ENCODE results near the gene YPEL1.

YPEL1 gene

GRCh38 chr22:21762712-21763581, 27.4 kb upstream of the YPEL1 start:
- Histone ChIP-seq H3K36me3 (ENCODE audit: control insufficient read depth in 1 of 2, insufficient read depth in 2 of 2, low read length in 2 of 2) (peaks cover 53 to 82% of the 10 kb centered on the region in 2 donors), H3K27ac (ENCODE audit: low read depth, low read length) (no peak overlapping the region), H3K27me3 (ENCODE audit: control insufficient read depth in 1 of 2, insufficient read depth in 2 of 2, low read length in 2 of 2) (no peaks in the 10 kb centered on the region), H3K4me1 (ENCODE audit: control insufficient read depth in 1 of 2, insufficient read depth in 2 of 2, low read length in 2 of 2) (peaks cover 0 to 4% of the 10 kb centered on the region in 2 donors), H3K9ac (ENCODE audit: low read depth in 1 of 2, low read length in 2 of 2) (peak overlapping the region in 1 of 2 donors; percentile 12), H3K4me3 (ENCODE audit: low read depth in 1 of 2, low read length in 2 of 2) (no peak overlapping the region), H3K9me3 (ENCODE audit: control insufficient read depth in 1 of 2, low read length in 2 of 2) (no peaks in the 10 kb centered on the region)

DNA sequence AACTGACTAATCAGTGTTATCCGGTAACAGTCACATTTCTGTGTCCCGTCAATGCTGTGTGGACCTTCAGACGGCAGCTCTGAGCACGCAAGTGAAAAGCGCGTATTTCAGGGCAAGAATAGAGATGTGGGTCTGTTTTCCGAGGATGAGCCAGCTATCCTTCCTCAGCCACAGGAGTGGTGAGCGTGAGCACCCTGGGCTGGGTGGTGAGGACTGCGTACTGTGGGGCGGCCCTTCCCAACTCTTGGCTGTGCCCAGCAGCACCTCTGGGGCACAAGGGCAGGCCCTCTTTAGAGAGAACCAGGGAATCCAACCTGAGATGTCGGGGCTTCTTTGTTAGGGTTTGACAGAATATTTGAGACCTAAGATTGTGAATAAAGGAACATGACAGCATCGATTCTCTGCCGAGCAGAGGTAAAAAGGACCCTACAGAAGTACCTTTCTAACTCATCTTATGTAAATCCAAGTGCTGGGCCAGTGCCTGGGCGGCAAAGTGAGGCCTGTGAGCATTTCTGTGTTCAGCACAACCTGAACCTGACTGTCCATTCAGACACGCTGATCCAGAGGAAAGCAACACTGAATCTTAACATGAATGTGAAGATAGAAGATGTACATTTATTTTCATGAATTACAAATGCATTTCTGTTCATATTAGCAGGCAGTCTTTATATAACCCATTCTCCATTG, 26.5 kb upstream of the YPEL1 start:
- Histone ChIP-seq H3K9me3 (ENCODE audit: control insufficient read depth in 1 of 2, low read length in 2 of 2) (no peaks in the 10 kb centered on the region), H3K9ac (ENCODE audit: low read depth in 1 of 2, low read length in 2 of 2) (no peak overlapping the region), H3K27me3 (ENCODE audit: control insufficient read depth in 1 of 2, insufficient read depth in 2 of 2, low read length in 2 of 2) (no peaks in the 10 kb centered on the region), H3K27ac (ENCODE audit: low read depth, low read length) (no peak overlapping the region), H3K4me3 (ENCODE audit: low read depth in 1 of 2, low read length in 2 of 2) (no peak overlapping the region), H3K36me3 (ENCODE audit: control insufficient read depth in 1 of 2, insufficient read depth in 2 of 2, low read length in 2 of 2) (peaks cover 53 to 79% of the 10 kb centered on the region in 2 donors), H3K4me1 (ENCODE audit: control insufficient read depth in 1 of 2, insufficient read depth in 2 of 2, low read length in 2 of 2) (peaks cover 0 to 4% of the 10 kb centered on the region in 2 donors)

DNA sequence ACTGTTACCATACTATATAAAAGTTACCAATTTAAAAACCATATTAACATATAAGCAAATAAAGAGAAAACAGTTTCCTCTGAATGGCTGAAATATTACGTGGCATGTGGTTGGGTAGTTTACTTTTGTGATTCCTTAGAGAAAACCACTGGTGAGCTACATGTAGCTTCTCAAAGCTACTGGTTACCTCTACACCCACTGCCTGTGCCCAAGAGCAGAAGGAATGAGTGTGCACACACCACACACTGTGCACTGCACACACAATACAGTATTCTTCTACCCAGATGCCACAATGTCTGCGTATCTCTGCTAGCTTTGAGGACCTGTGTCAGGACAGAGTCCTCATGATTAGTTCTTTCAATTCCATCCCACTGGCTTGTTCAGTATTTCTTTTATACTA, 25.5 kb upstream of the YPEL1 start:
- H3K36me3 ChIP-seq (ENCODE audit: control insufficient read depth in 1 of 2, insufficient read depth in 2 of 2, low read length in 2 of 2), result peaks cover 44 to 75% of the 10 kb centered on the region in 2 donors

DNA sequence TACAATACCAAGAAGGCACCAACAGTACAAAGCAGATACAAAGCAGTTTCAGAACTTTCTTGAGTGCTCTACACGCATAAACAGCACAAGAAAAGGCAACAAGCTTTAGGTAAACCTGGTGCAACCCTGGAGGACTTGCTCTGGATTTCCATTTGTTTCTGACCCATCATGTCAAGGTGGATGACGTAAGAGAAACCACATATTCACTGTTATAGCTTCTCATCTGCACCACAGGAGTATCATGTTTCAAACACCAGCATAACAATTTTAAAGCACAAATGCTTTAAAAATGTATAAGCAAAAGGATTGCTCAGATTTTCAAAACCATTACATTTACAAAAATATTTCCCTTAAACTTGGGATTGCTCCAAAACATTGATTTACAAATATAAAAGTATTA, 25.0 kb upstream of the YPEL1 start:
- Histone ChIP-seq H3K9me3 (ENCODE audit: control insufficient read depth in 1 of 2, low read length in 2 of 2) (no peaks in the 10 kb centered on the region), H3K4me1 (ENCODE audit: control insufficient read depth in 1 of 2, insufficient read depth in 2 of 2, low read length in 2 of 2) (peaks cover 5 to 6% of the 10 kb centered on the region in 2 donors), H3K27me3 (ENCODE audit: control insufficient read depth in 1 of 2, insufficient read depth in 2 of 2, low read length in 2 of 2) (no peaks in the 10 kb centered on the region), H3K4me3 (ENCODE audit: low read depth in 1 of 2, low read length in 2 of 2) (no peak overlapping the region), H3K36me3 (ENCODE audit: control insufficient read depth in 1 of 2, insufficient read depth in 2 of 2, low read length in 2 of 2) (peaks cover 43 to 70% of the 10 kb centered on the region in 2 donors), H3K27ac (ENCODE audit: low read depth, low read length) (no peak overlapping the region), H3K9ac (ENCODE audit: low read depth in 1 of 2, low read length in 2 of 2) (no peak overlapping the region)

More for the DNA sequence above, 25.5 kb upstream of the YPEL1 start:
- Histone ChIP-seq H3K9me3 (ENCODE audit: control insufficient read depth in 1 of 2, low read length in 2 of 2) (no peaks in the 10 kb centered on the region), H3K9ac (ENCODE audit: low read depth in 1 of 2, low read length in 2 of 2) (no peak overlapping the region), H3K27me3 (ENCODE audit: control insufficient read depth in 1 of 2, insufficient read depth in 2 of 2, low read length in 2 of 2) (no peaks in the 10 kb centered on the region), H3K4me1 (ENCODE audit: control insufficient read depth in 1 of 2, insufficient read depth in 2 of 2, low read length in 2 of 2) (peaks cover 1 to 3% of the 10 kb centered on the region in 2 donors), H3K27ac (ENCODE audit: low read depth, low read length) (no peak overlapping the region), H3K4me3 (ENCODE audit: low read depth in 1 of 2, low read length in 2 of 2) (no peak overlapping the region)

GRCh38 chr22:21759646-21760376, 24.2 kb upstream of the YPEL1 start:
- Histone ChIP-seq H3K27me3 (ENCODE audit: control insufficient read depth in 1 of 2, insufficient read depth in 2 of 2, low read length in 2 of 2) (no peaks in the 10 kb centered on the region), H3K4me1 (ENCODE audit: control insufficient read depth in 1 of 2, insufficient read depth in 2 of 2, low read length in 2 of 2) (peaks cover 7 to 13% of the 10 kb centered on the region in 2 donors), H3K4me3 (ENCODE audit: low read depth in 1 of 2, low read length in 2 of 2) (no peak overlapping the region), H3K36me3 (ENCODE audit: control insufficient read depth in 1 of 2, insufficient read depth in 2 of 2, low read length in 2 of 2) (peaks cover 39 to 62% of the 10 kb centered on the region in 2 donors), H3K27ac (ENCODE audit: low read depth, low read length) (no peak overlapping the region), H3K9me3 (ENCODE audit: control insufficient read depth in 1 of 2, low read length in 2 of 2) (no peaks in the 10 kb centered on the region), H3K9ac (ENCODE audit: low read depth in 1 of 2, low read length in 2 of 2) (no peak overlapping the region)

- Histone ChIP-seq H3K9me3 (ENCODE audit: control insufficient read depth in 1 of 2, low read length in 2 of 2) (no peaks in the 10 kb centered on the region), H3K36me3 (ENCODE audit: control insufficient read depth in 1 of 2, insufficient read depth in 2 of 2, low read length in 2 of 2) (peaks cover 34 to 56% of the 10 kb centered on the region in 2 donors), H3K4me1 (ENCODE audit: control insufficient read depth in 1 of 2, insufficient read depth in 2 of 2, low read length in 2 of 2) (peaks cover 7 to 19% of the 10 kb centered on the region in 2 donors), H3K9ac (ENCODE audit: low read depth in 1 of 2, low read length in 2 of 2) (no peak overlapping the region), H3K27me3 (ENCODE audit: control insufficient read depth in 1 of 2, insufficient read depth in 2 of 2, low read length in 2 of 2) (no peaks in the 10 kb centered on the region), H3K4me3 (ENCODE audit: low read depth in 1 of 2, low read length in 2 of 2) (no peak overlapping the region), H3K27ac (ENCODE audit: low read depth, low read length) (no peak overlapping the region)
These were observed 23.5 kb upstream of the YPEL1 start for GRCh38 chr22:21759093-21759492.

DNA sequence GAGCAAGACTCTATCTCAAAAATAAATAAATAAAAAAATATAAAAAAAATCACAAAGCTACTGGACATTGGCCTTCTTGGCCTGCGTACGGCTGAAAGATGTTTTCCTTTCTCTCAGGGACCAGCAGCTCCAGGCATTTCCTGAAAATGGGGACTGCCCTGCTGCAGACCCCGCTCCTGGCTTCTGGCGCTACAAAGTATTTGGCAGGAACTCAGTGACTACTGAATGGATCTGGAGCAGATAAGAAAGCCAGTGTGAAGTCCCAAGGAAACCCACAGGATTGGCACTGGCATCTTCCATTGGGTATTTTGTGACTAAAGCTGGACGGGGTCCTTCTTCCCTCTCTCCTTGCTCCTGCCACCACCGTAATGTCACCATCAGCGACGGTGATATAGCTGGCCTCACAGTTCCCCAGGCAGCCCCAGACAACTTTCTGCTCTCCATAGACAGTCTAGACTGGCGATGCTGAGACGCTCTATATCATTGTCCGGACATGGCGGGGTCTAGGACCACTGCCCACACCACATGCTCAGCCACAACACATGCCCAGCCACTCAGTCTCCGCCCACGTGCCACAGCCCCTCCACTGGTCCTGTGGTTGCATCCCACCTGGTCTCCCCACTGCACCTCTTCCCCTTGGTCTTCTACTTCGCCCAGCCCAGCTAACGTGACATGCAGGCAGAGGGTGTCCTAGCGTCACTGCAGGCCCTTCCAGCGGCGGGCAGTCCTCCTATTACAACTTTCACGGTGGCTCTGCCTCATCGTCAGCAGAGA, 22.7 kb upstream of the YPEL1 start:
- H3K9me3 ChIP-seq (ENCODE audit: control insufficient read depth in 1 of 2, low read length in 2 of 2), result no peaks in the 10 kb centered on the region
- no peak overlapping the region for H3K27ac ChIP-seq (ENCODE audit: low read depth, low read length)
- H3K27me3 ChIP-seq (ENCODE audit: control insufficient read depth in 1 of 2, insufficient read depth in 2 of 2, low read length in 2 of 2), result no peaks in the 10 kb centered on the region
- H3K4me3 ChIP-seq (ENCODE audit: low read depth in 1 of 2, low read length in 2 of 2), result no peak overlapping the region
- peaks cover 26 to 48% of the 10 kb centered on the region in 2 donors for H3K36me3 ChIP-seq (ENCODE audit: control insufficient read depth in 1 of 2, insufficient read depth in 2 of 2, low read length in 2 of 2)
- H3K4me1 ChIP-seq (ENCODE audit: control insufficient read depth in 1 of 2, insufficient read depth in 2 of 2, low read length in 2 of 2), result peaks cover 7 to 19% of the 10 kb centered on the region in 2 donors
- no peak overlapping the region for H3K9ac ChIP-seq (ENCODE audit: low read depth in 1 of 2, low read length in 2 of 2)

- Histone ChIP-seq H3K9me3 (ENCODE audit: control insufficient read depth in 1 of 2, low read length in 2 of 2) (no peaks in the 10 kb centered on the region), H3K9ac (ENCODE audit: low read depth in 1 of 2, low read length in 2 of 2) (no peak overlapping the region), H3K27ac (ENCODE audit: low read depth, low read length) (no peak overlapping the region), H3K27me3 (ENCODE audit: control insufficient read depth in 1 of 2, insufficient read depth in 2 of 2, low read length in 2 of 2) (no peaks in the 10 kb centered on the region), H3K4me1 (ENCODE audit: control insufficient read depth in 1 of 2, insufficient read depth in 2 of 2, low read length in 2 of 2) (peaks cover 7 to 19% of the 10 kb centered on the region in 2 donors), H3K4me3 (ENCODE audit: low read depth in 1 of 2, low read length in 2 of 2) (no peak overlapping the region), H3K36me3 (ENCODE audit: control insufficient read depth in 1 of 2, insufficient read depth in 2 of 2, low read length in 2 of 2) (peaks cover 11 to 32% of the 10 kb centered on the region in 2 donors)
These were observed 20.3 kb upstream of the YPEL1 start for GRCh38 chr22:21755851-21756284.

GRCh38 chr22:21754523-21754922, 18.9 kb upstream of the YPEL1 start:
- H3K4me1 ChIP-seq (ENCODE audit: control insufficient read depth in 1 of 2, insufficient read depth in 2 of 2, low read length in 2 of 2), result peaks cover 7 to 19% of the 10 kb centered on the region in 2 donors
- no peak overlapping the region for H3K27ac ChIP-seq (ENCODE audit: low read depth, low read length)
- no peak overlapping the region for H3K9ac ChIP-seq (ENCODE audit: low read depth in 1 of 2, low read length in 2 of 2)
- H3K27me3 ChIP-seq (ENCODE audit: control insufficient read depth in 1 of 2, insufficient read depth in 2 of 2, low read length in 2 of 2), result no peaks in the 10 kb centered on the region
- H3K4me3 ChIP-seq (ENCODE audit: low read depth in 1 of 2, low read length in 2 of 2), result peak overlapping the region in 1 of 2 donors; percentile 22
- H3K9me3 ChIP-seq (ENCODE audit: control insufficient read depth in 1 of 2, low read length in 2 of 2), result no peaks in the 10 kb centered on the region
- H3K36me3 ChIP-seq (ENCODE audit: control insufficient read depth in 1 of 2, insufficient read depth in 2 of 2, low read length in 2 of 2), result peaks cover 5 to 22% of the 10 kb centered on the region in 2 donors

All from duodenal mucosa (tissue), 2 donors.